ENCODE measurements around the gene GDI1.

GDI1 gene

GRCh38 chrX:154444755-154445246 is 7.8 kb downstream of the GDI1 start:
- no peak for DNase-seq (ENCODE audit: low read depth in 1 of 2, low spot score in 1 of 2)
- no peak for TF ChIP-seq JUND (IDR thresholded peaks at IDR 0.05; ENCODE audit: low read depth)
- in situ Hi-C loops (cut with HindIII; ENCODE audit: low pct_unique_long_range_greater_than_20kb, low sequenced_read_pairs) = no loop called here

GRCh38 chrX:154445776-154446175 is 8.8 kb downstream of the GDI1 start:
- TF ChIP-seq JUND (IDR thresholded peaks at IDR 0.05; ENCODE audit: low read depth) = no peak
- no peak for DNase-seq (ENCODE audit: low read depth in 1 of 2, low spot score in 1 of 2)
- in situ Hi-C loops (cut with HindIII; ENCODE audit: low pct_unique_long_range_greater_than_20kb, low sequenced_read_pairs) = no loop called here

DNA sequence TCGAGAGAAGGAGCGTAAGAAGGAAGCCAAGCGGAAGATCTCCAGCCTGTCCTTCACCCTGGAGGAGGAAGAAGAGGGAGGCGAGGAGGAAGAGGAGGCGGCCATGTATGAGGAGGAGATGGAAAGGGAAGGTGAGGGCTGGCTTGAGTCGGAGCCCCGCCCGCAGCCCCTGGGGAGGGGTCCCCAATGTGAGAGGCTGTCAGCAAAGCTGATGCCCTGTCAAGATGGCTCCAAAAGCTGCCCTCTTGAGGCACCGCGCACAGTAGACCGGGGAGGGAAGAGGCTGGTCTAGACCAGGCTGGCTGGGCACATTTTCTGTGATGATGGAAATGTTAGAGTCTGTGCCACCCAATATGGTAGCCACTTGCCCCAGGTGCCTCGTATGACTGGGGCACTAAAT is 9.5 kb downstream of the GDI1 start:
- in situ Hi-C loops (cut with HindIII; ENCODE audit: low pct_unique_long_range_greater_than_20kb, low sequenced_read_pairs) = no loop called here
- no peak for DNase-seq (ENCODE audit: low read depth in 1 of 2, low spot score in 1 of 2)
- no peak for TF ChIP-seq JUND (IDR thresholded peaks at IDR 0.05; ENCODE audit: low read depth)

GRCh38 chrX:154448484-154448883 is 11.5 kb downstream of the GDI1 start:
- DNase-seq (ENCODE audit: low read depth in 1 of 2, low spot score in 1 of 2) = no peak
- no peak for TF ChIP-seq JUND (IDR thresholded peaks at IDR 0.05; ENCODE audit: low read depth)
- in situ Hi-C loops (cut with HindIII; ENCODE audit: low pct_unique_long_range_greater_than_20kb, low sequenced_read_pairs) = no loop called here

DNA sequence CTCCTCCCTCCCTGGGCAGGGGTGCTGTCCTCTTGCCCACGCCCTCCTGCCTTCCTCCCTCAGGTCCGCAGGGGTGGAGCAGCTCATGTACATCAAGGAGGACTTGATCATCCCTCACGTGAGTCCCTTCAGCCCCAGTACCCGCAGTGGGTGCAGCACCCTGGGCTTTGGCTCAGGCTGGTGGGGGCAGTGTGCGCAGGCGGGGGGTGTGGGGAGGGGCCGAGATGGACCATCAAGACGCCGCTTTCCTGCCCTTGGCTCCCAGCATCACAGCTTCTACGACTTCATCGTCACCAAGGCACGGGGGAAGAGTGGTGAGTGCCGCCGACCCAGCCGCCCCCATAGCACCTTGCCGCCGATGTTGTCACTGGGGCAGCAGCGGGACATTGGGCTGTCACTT is 12.7 kb downstream of the GDI1 start:
- in situ Hi-C loops (cut with HindIII; ENCODE audit: low pct_unique_long_range_greater_than_20kb, low sequenced_read_pairs) = no loop called here

GRCh38 chrX:154450312-154450711 is 13.4 kb downstream of the GDI1 start:
- in situ Hi-C loops (cut with HindIII; ENCODE audit: low pct_unique_long_range_greater_than_20kb, low sequenced_read_pairs) = no loop called here
- no peak for TF ChIP-seq JUND (IDR thresholded peaks at IDR 0.05; ENCODE audit: low read depth)

More for the DNA sequence above, 12.7 kb downstream of the GDI1 start:
- no peak for TF ChIP-seq JUND (IDR thresholded peaks at IDR 0.05; ENCODE audit: low read depth)
- DNase-seq (ENCODE audit: low read depth in 1 of 2, low spot score in 1 of 2) = no peak

DNA sequence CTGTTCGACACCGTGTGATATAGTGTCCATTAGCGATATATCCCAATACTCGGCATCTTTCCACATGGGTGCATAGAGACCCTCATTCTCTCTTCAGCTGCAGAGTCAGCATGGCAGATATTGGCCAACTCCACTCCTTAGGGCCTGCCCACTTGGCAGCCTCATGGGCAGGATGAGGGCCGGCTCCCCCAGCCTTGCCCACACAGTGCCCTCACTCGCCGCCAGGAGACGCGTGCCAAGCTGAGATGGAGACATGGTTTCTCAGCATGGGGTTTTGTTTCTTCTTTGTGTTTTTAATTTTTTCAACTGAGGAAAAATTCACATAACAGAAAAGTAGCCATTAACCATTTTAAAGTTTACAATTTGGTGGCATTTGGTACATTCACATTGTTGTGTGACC is 15.9 kb downstream of the GDI1 start:
- no peak for DNase-seq (ENCODE audit: low read depth in 1 of 2, low spot score in 1 of 2)
- in situ Hi-C loops (cut with HindIII; ENCODE audit: low pct_unique_long_range_greater_than_20kb, low sequenced_read_pairs) = no loop called here
- TF ChIP-seq JUND (IDR thresholded peaks at IDR 0.05; ENCODE audit: low read depth) = no peak

More at GRCh38 chrX:154450312-154450711, 13.4 kb downstream of the GDI1 start:
- no peak for DNase-seq (ENCODE audit: low read depth in 1 of 2, low spot score in 1 of 2)

DNA sequence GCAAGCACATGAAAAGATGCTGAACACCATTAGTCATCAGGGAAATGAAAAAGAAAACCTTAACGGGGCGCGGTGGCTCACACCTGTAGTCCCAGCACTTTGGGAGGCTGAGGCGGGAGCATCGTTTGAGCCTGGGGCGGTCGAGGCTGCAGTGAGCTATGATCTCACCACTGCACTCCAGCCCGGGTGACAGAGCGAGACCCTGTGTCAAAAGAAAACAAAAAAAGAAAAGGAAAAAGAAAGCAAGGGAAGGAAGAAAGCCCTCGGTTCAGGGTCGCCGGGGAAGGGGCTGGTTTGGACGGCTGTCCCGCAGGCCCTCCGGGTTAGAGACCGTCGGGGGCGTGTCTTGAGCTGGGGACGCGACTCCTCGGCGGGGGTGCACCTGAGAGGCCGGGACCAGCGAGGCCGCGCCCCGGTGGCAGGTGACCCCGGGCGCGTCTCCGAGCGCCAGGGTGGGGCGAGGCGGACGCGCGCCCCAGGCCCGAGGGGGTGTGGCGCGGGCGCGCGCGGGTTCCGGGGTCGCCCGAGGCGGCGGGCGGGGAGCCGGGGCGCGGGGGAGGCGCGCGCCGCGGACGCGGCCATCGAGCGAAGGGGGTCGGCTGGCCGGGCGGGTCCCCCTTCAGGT is 20.6 kb downstream of the GDI1 start:
- in situ Hi-C loops (cut with HindIII; ENCODE audit: low pct_unique_long_range_greater_than_20kb, low sequenced_read_pairs) = no loop called here
- DNase-seq (ENCODE audit: low read depth in 1 of 2, low spot score in 1 of 2) = peak in 1 of 2 experiments; percentile 52
- no peak for TF ChIP-seq JUND (IDR thresholded peaks at IDR 0.05; ENCODE audit: low read depth)

DNA sequence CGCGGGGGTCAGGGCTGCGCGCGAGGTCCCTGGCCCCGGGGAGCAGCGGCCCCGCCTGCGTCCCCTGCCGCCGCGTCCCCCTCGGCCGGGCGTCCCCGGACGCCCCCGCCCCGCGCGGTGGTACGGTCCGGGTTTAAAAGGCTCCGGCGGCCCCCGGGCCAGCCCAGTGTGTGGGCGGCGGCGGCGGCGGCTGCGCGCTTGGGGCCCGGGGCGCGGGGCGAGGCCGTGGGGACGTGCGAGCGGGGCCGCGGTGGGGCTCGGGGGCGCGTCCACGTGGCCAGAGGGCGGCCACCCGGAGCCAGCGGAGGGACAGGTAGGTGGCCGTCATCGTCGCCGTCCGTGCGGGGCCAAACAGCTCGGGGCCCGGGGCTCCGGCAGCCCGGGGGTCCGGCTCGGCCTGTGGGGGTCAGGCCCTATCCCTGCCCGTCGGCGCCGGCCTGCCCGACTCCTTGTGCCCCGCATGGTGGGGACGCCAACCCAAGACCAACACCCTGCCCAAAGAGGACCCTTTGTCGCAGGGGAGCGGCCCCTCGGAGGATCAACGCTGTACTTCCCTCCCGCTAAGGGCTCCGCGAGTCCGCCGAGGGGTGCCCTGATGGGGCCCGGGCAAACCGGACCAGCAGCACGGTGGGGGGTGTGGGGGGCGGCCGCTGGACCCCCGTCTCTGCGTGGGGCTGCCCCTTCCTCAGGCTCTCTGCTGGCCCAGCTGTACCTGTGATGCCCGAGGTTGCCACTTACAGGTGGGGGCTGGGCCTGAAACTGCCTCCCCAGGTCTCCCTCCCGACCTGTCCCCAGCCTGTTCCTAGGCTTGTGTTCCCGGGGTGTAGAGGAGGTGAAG is 21.4 kb downstream of the GDI1 start, which contains the start of gene PLXNA3:
PLXNA3 (plus strand) TSS at position 166 of the 838 bp plus-strand sequence. CDS start 1,903 bp downstream, outside the sequence.
- in situ Hi-C loops (cut with HindIII; ENCODE audit: low pct_unique_long_range_greater_than_20kb, low sequenced_read_pairs) = no loop called here
- peak in 1 of 2 experiments; percentile 48 for DNase-seq (ENCODE audit: low read depth in 1 of 2, low spot score in 1 of 2)

GRCh38 chrX:154458954-154459778 is 22.2 kb downstream of the GDI1 start:
- peak in 1 of 2 experiments; percentile 49 for DNase-seq (ENCODE audit: low read depth in 1 of 2, low spot score in 1 of 2)
- in situ Hi-C loops (cut with HindIII; ENCODE audit: low pct_unique_long_range_greater_than_20kb, low sequenced_read_pairs) = no loop called here
- TF ChIP-seq JUND (IDR thresholded peaks at IDR 0.05; ENCODE audit: low read depth) = no peak

More for the DNA sequence above, 21.4 kb downstream of the GDI1 start, which contains the start of gene PLXNA3:
- no peak for TF ChIP-seq JUND (IDR thresholded peaks at IDR 0.05; ENCODE audit: low read depth)

DNA sequence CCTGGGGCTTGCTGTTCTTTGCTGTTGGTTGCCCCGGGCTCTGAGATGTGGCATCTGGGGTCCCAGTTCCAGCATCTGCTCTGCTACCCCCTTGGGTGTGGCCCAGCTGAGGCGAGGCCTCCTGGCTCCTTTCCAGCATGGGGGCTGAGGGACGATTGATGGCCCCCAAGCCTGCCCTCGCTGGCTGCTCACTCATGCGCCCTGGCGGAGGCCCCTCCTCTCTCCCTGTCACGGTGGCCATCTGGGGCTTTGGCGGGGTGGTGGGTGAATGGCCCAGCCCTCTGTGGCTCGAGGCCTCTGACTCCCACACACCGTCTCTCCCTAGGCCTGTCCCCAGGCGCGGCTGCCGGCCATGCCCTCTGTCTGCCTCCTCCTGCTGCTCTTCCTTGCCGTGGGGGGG is 22.9 kb downstream of the GDI1 start:
- no peak for TF ChIP-seq JUND (IDR thresholded peaks at IDR 0.05; ENCODE audit: low read depth)
- DNase-seq (ENCODE audit: low read depth in 1 of 2, low spot score in 1 of 2) = no peak
- in situ Hi-C loops (cut with HindIII; ENCODE audit: low pct_unique_long_range_greater_than_20kb, low sequenced_read_pairs) = no loop called here

GRCh38 chrX:154460326-154460725 is 23.4 kb downstream of the GDI1 start:
- no peak for TF ChIP-seq JUND (IDR thresholded peaks at IDR 0.05; ENCODE audit: low read depth)
- no peak for DNase-seq (ENCODE audit: low read depth in 1 of 2, low spot score in 1 of 2)

More at GRCh38 chrX:154460326-154460725, 23.4 kb downstream of the GDI1 start:
- in situ Hi-C loops (cut with HindIII; ENCODE audit: low pct_unique_long_range_greater_than_20kb, low sequenced_read_pairs) = no loop called here

Measured in T47D (cell line).